SU-DHL-6 (cell line): ENCODE measurements around the gene SLC39A11.

Experiments used
- H2AFZ ChIP-seq: fragments of 200-600 bp; sonication (generic); 2 replicates; pipeline ENCODE4 v1.6.1; 2014; ENCODE audit warnings: low read depth, mild to moderate bottlenecking, moderate library complexity, mixed read lengths, antibody characterized with exemption, low read length; ENCODE audit not compliant: severe bottlenecking
- H3F3A ChIP-seq: fragments of 200-600 bp; shearing (Covaris generic); 2 replicates; pipeline ENCODE4 v1.6.0; 2016; ENCODE audit warnings: antibody characterized with exemption, mild to moderate bottlenecking; ENCODE audit not compliant: insufficient read depth
- H3K27ac ChIP-seq: fragments of 200-600 bp; sonication (generic); 2 replicates; pipeline ENCODE4 v1.5.1; 2016; ENCODE audit warnings: low read depth, mild to moderate bottlenecking, low read length, moderate library complexity, mixed read lengths
- H3K27me3 ChIP-seq: fragments of 200-600 bp; sonication (generic), shearing (Covaris generic); 2 replicates; pipeline ENCODE4 v1.6.0; 2014; ENCODE audit warnings: mild to moderate bottlenecking, low read length
- H3K36me3 ChIP-seq: fragments of 200-600 bp; sonication (generic); 2 replicates; pipeline ENCODE4 v1.6.1; 2014; ENCODE audit warnings: mild to moderate bottlenecking, low read length, mixed read lengths
- H3K4me2 ChIP-seq: fragments of 300-600, 200-600 bp; shearing (Covaris generic), sonication (generic); 2 replicates; pipeline ENCODE4 v1.6.0; 2014; ENCODE audit warnings: low read length, low read depth, mild to moderate bottlenecking; ENCODE audit not compliant: poor library complexity, severe bottlenecking
- H3K4me3 ChIP-seq: fragments of 200-600 bp; sonication (generic); 2 replicates; pipeline ENCODE4 v1.5.1; 2014; ENCODE audit warnings: antibody characterized with exemption, low read length, mild to moderate bottlenecking, mixed read lengths; ENCODE audit not compliant: insufficient read depth, poor library complexity, severe bottlenecking
- H3K79me2 ChIP-seq: fragments of 200-600 bp; sonication (generic); 2 replicates; pipeline ENCODE4 v1.6.1; 2014; ENCODE audit warnings: mild to moderate bottlenecking, low read length, moderate library complexity; ENCODE audit not compliant: insufficient read depth
- H3K9ac ChIP-seq: fragments of 200-600 bp; sonication (generic); 2 replicates; pipeline ENCODE4 v1.7.0; 2014; ENCODE audit warnings: mild to moderate bottlenecking, low read length
- H3K9me2 ChIP-seq: fragments of 200-600 bp; sonication (generic); replicated peaks from 2 replicates; pipeline ENCODE4 v1.6.1; 2014; ENCODE audit warnings: low read length; ENCODE audit not compliant: insufficient read depth
- H3K9me3 ChIP-seq: fragments of 200-600 bp; sonication (generic); 2 replicates; pipeline ENCODE4 v1.6.1; 2014; ENCODE audit warnings: low read length, mixed read lengths; ENCODE audit not compliant: insufficient read depth
- H4K20me1 ChIP-seq: fragments of 200-600 bp; sonication (generic); 2 replicates; pipeline ENCODE4 v1.6.1; 2014; ENCODE audit warnings: low read depth, mild to moderate bottlenecking, antibody characterized with exemption, low read length, moderate library complexity, mixed read lengths
- EZH2phosphoT487 ChIP-seq: fragments of 200-600 bp; sonication (generic), shearing (Covaris generic); conservative IDR thresholded peaks from 2 replicates; pipeline ENCODE4 v1.6.1; 2018; ENCODE audit warnings: mild to moderate bottlenecking, antibody characterized with exemption, low read length, moderate library complexity, mixed read lengths
- TF ChIP-seq, protein P1 (sequence below): fragments of 200-600 bp; sonication (generic); IDR thresholded peaks from one replicate; pipeline ENCODE4 v1.5.1; 2017; ENCODE audit warnings: antibody characterized with exemption, mild to moderate bottlenecking, low read length, moderate library complexity; ENCODE audit not compliant: insufficient read depth, poor library complexity, severe bottlenecking

The SLC39A11 gene

DNA sequence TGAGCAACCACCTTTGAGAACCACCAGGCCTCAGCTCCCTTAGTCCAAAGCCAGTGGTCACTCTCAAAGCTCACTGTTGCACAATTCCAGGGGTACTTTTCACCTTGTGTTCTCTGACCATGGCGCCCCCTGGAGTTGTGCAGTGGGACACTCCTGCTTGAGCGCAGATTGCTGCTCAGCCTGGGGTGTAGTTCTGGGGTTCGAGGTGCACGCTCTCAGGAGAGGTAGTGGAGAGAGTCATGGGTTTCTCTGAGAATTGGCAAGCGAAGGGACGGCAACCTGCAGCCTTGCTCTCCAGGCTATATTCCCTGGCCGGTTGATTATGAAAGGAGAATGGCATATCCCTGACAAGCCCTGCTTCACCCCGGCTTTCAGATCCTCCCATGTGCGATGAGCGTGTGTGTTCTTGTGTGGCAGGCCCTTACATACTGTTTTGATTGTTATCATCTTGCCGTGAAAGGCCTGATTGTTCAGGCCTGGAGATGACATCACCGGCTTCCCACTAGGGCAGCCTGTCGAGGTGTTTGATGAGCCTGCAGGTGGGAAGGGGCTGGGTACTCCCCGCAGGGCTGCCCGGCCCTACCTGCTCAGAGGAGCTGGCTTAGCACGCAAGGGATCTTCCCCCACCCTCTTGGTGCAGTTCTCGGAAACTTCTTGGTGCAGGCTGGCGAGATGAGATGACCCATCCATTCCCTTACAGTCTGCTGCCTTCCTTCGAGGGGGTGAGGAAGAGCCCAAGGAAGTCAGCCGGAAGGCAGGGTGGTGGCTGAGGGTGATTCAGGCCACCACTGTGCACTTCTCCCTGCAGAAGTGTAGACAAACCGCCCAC is 431.2 kb downstream of the SLC39A11 start:
- Histone ChIP-seq H3K4me2 (no peak overlapping the region), H3K36me3 (no peaks in the 10 kb centered on the region), H4K20me1 (no peaks in the 10 kb centered on the region), H3K79me2 (no peaks in the 10 kb centered on the region), H3F3A (no peaks in the 10 kb centered on the region), H2AFZ (no peak overlapping the region), H3K9me2 (no peaks in the 10 kb centered on the region; the same call in 1 of the 2 replicates), H3K27ac (no peak overlapping the region), H3K27me3 (no peaks in the 10 kb centered on the region), H3K9me3 (no peaks in the 10 kb centered on the region), H3K4me3 (no peak overlapping the region), H3K9ac (no peak overlapping the region)
- TF ChIP-seq, protein P1, sequence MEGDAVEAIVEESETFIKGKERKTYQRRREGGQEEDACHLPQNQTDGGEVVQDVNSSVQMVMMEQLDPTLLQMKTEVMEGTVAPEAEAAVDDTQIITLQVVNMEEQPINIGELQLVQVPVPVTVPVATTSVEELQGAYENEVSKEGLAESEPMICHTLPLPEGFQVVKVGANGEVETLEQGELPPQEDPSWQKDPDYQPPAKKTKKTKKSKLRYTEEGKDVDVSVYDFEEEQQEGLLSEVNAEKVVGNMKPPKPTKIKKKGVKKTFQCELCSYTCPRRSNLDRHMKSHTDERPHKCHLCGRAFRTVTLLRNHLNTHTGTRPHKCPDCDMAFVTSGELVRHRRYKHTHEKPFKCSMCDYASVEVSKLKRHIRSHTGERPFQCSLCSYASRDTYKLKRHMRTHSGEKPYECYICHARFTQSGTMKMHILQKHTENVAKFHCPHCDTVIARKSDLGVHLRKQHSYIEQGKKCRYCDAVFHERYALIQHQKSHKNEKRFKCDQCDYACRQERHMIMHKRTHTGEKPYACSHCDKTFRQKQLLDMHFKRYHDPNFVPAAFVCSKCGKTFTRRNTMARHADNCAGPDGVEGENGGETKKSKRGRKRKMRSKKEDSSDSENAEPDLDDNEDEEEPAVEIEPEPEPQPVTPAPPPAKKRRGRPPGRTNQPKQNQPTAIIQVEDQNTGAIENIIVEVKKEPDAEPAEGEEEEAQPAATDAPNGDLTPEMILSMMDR: no peak
- TF ChIP-seq EZH2phosphoT487: no peak

DNA sequence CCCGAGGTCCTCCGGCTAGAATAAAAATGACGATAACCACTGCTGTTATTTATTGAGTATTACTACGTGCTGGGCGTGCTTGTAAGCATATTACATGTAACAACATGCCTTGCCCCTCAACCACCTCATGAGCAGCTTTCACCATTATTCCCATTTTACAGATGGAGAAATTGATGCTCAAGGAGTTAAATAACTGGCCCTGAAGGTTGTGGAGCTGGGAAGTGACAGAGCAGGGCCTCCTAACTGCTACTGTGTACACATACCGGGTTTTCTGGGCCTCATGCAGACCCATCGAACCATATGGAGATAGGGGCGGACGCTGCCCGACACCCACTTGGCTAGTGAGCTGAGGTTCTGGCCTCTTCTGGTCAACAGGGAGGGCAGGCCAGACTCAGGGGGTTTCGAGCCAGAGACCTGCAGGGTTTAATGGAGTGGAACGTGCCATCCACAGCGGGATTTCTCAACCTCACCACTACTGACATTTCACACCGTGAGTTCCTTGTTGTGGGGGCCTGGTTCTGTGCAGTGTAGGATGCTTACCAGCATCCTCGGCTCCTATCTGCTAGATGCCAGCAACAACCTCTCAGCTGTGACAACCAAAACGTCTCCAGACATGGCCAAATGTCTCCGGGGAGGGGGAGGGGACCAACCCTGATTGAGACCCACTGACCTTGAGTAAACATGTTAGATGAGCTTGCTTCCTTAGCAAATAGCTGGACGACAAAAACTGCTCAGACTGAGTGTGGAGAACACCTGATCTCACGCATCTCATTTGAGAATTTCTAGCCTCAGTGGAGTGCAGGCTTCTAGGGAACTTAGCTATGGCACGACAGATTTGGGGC is 432.0 kb downstream of the SLC39A11 start:
- Histone ChIP-seq H3K27ac (no peak overlapping the region), H3K4me2 (no peak overlapping the region), H2AFZ (no peak overlapping the region), H3K4me3 (no peak overlapping the region), H3K27me3 (no peaks in the 10 kb centered on the region), H3K36me3 (no peaks in the 10 kb centered on the region), H4K20me1 (no peaks in the 10 kb centered on the region), H3K9me2 (no peaks in the 10 kb centered on the region; the same call in 1 of the 2 replicates), H3F3A (no peaks in the 10 kb centered on the region), H3K9me3 (no peaks in the 10 kb centered on the region), H3K79me2 (no peaks in the 10 kb centered on the region), H3K9ac (no peak overlapping the region)
- no peak for TF ChIP-seq EZH2phosphoT487
- TF ChIP-seq, protein P1: no peak

DNA sequence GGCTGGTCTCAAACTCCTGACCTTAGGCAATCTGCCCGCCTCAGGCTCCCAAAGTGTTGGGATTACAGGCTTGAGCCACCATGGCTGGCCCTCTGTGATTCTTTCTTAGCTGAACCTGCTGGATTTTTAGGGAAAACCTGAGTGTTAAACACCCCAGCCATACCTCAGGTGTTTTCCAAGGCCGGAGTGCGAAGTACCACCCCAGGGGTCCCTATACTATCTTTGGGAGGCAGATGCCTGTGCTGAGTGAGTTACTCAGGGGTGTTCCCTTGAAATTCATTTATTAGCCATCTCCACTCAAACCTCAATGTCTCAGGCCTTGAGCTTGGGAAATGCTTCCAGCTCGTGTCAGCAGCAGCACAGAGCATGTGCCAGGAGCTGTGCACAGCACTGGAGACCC is 432.7 kb downstream of the SLC39A11 start:
- H3K79me2 ChIP-seq: no peaks in the 10 kb centered on the region
- no peaks in the 10 kb centered on the region for H3K27me3 ChIP-seq
- no peak overlapping the region for H3K27ac ChIP-seq
- no peaks in the 10 kb centered on the region for H3K9me3 ChIP-seq
- no peak overlapping the region for H3K4me2 ChIP-seq
- no peak overlapping the region for H2AFZ ChIP-seq
- no peaks in the 10 kb centered on the region for H4K20me1 ChIP-seq
- TF ChIP-seq, protein P1: no peak
- TF ChIP-seq EZH2phosphoT487: no peak
- no peaks in the 10 kb centered on the region for H3K9me2 ChIP-seq
- no peaks in the 10 kb centered on the region for H3F3A ChIP-seq
- H3K4me3 ChIP-seq: no peak overlapping the region
- H3K9ac ChIP-seq: no peak overlapping the region
- no peaks in the 10 kb centered on the region for H3K36me3 ChIP-seq
